ENCODE results near the gene MBTPS1. TPM values are rescaled to one million over a fixed set of nuclear protein-coding genes. Genes with fewer than 3 reads are reported as not detected.

Gene MBTPS1
- total RNA-seq, 1 donor from 2014 or later = 63.4 TPM

DNA sequence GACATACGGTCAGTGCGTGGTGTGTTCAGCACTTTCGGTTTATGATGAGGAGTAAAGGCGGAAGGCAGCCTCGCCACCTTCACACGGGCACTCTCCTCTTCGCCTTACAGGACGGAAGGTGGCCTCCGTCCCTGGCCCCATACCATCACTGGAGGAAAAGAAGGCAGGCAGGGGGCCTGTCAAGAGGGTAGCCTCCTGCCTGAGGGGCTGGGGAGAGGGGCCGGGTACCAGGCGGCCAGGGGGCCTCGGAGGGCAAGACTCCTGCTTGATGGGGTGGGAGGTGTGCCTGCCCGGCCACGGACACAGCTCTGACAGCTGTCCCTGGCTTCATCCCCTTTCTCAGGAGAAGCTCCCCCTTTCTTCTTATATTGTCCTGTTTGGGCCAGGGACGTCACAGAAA, 58.5 kb downstream of the MBTPS1 start:
- TF ChIP-seq, protein P1, sequence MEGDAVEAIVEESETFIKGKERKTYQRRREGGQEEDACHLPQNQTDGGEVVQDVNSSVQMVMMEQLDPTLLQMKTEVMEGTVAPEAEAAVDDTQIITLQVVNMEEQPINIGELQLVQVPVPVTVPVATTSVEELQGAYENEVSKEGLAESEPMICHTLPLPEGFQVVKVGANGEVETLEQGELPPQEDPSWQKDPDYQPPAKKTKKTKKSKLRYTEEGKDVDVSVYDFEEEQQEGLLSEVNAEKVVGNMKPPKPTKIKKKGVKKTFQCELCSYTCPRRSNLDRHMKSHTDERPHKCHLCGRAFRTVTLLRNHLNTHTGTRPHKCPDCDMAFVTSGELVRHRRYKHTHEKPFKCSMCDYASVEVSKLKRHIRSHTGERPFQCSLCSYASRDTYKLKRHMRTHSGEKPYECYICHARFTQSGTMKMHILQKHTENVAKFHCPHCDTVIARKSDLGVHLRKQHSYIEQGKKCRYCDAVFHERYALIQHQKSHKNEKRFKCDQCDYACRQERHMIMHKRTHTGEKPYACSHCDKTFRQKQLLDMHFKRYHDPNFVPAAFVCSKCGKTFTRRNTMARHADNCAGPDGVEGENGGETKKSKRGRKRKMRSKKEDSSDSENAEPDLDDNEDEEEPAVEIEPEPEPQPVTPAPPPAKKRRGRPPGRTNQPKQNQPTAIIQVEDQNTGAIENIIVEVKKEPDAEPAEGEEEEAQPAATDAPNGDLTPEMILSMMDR (IDR thresholded peaks at IDR 0.05; ENCODE audit: insufficient read depth, low read length, severe bottlenecking) = no peak
- H3K36me3 ChIP-seq (ENCODE audit: control insufficient read depth, insufficient read depth, low read length) = peaks cover 51% of the 10 kb centered on the region
- H3K27me3 ChIP-seq (ENCODE audit: control insufficient read depth, insufficient read depth, low read length) = no peaks in the 10 kb centered on the region
- H3K4me3 ChIP-seq (ENCODE audit: low read depth, low read length) = no peak overlapping the region
- no peak for DNase-seq (ENCODE audit: low read depth)
- FAIRE-seq = no peak

DNA sequence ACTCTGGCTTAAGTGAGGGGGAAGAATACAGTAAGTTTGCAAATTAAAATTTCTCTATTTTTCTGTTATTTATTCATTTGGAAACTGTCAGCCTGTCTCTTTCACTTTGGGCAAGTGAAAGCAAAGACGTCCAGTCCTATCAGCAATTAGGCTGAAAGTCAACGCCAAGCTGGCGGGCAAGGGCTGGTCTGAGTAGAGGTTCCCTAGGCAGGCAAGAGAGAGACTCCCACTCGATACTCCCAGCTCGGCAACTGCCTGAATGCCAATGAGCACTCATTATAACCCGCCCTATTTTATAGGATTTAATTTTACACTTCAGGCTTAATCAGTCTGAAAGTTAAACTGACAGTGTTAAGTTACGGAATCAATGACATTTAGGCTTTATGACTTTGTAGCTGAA, 59.8 kb downstream of the MBTPS1 start:
- no peak for FAIRE-seq
- no peak for DNase-seq (ENCODE audit: low read depth)
- Histone ChIP-seq H3K4me3 (ENCODE audit: low read depth, low read length) (no peak overlapping the region), H3K36me3 (ENCODE audit: control insufficient read depth, insufficient read depth, low read length) (peaks cover 48% of the 10 kb centered on the region), H3K27me3 (ENCODE audit: control insufficient read depth, insufficient read depth, low read length) (no peaks in the 10 kb centered on the region)
- TF ChIP-seq, protein P1 (IDR thresholded peaks at IDR 0.05; ENCODE audit: insufficient read depth, low read length, severe bottlenecking) = no peak

DNA sequence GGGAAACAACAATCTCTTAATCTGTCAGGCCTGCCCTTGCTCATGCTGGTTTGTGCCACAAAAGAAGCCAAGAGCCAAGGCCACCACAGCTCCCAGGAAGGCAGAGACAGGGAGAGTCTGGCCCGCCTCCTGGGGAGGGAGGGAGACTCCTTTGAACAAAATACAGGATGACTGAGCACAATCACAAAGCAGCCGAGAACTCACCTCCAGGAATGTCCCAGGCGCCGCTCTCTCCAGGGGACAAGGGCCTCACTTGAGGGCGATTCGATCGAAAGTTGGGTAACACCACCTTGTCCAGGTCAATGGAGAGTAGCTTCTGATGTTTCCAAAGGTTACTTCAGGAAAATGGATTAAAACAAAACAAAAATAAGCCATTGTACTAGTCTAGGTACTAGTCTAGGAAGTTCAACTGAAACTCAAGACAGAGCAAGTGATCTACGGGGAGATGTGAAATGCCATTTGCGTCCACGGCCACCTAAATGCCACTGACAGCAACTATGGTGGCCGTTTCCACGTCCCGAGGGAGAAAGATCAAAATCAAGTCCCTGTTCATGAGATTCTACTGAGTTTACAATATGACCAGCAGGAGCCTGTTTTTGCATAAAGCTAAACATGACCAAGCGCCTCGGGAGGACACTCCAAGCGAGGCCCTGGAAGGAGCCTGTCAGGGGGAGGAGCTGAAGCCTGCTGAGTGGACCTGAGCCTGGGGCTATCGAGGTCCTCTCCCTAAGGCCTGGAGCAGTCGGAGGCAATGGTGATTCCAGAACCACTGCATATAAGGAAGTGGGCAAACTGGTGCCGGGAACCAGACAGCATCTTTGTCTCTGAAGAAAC, 60.7 kb downstream of the MBTPS1 start:
- peaks cover 41% of the 10 kb centered on the region for H3K36me3 ChIP-seq (ENCODE audit: control insufficient read depth, insufficient read depth, low read length)
- FAIRE-seq = no peak
- no peak for DNase-seq (ENCODE audit: low read depth)

DNA sequence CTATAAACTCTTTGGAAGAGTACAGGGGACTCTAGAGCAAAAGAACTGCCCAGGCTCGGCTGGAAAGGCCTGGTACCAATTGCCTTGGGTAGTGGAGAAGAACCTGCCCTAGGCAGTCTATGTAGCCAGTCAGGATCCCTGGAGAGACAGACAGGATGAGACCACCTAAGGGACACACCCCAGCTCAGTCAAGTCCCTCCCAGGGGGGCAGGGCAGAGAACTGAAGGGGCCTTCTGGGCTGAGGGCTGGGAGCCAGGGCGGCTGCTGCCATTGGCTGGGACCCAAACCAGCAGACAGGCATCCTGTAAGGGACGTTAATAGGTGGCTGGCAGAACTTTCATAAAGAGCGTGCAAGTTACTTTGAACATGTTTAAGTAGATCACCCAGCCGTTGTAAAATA, 61.4 kb downstream of the MBTPS1 start:
- DNase-seq (ENCODE audit: low read depth) (no peak), FAIRE-seq (no peak)
- Histone ChIP-seq H3K36me3 (ENCODE audit: control insufficient read depth, insufficient read depth, low read length) (peaks cover 38% of the 10 kb centered on the region), H3K4me3 (ENCODE audit: low read depth, low read length) (no peak overlapping the region), H3K27me3 (ENCODE audit: control insufficient read depth, insufficient read depth, low read length) (no peaks in the 10 kb centered on the region)
- TF ChIP-seq, protein P1 (IDR thresholded peaks at IDR 0.05; ENCODE audit: insufficient read depth, low read length, severe bottlenecking) = no peak

More for the DNA sequence above, 60.7 kb downstream of the MBTPS1 start:
- Histone ChIP-seq H3K4me3 (ENCODE audit: low read depth, low read length) (no peak overlapping the region), H3K27me3 (ENCODE audit: control insufficient read depth, insufficient read depth, low read length) (no peaks in the 10 kb centered on the region)
- TF ChIP-seq, protein P1 (IDR thresholded peaks at IDR 0.05; ENCODE audit: insufficient read depth, low read length, severe bottlenecking) = no peak

DNA sequence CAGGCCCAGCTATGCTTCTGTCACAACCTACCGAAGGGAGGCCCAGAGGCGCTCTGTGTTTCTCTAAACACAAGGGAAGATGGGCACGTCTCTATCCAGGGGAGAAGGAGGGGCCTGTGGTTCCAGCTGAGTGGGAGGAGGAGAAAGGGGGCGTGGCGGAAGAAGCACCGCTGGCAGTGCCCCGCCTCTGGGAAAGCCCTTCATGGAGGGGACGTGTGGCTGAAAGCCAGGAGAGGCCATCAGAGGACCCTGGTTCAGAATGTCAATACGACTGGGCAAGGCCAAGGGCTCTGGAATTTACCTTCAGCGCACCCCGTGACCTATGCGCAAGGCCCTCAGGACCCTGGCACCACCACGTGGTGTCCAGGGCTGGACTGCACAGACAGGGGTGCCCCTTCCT, 61.8 kb downstream of the MBTPS1 start:
- peaks cover 34% of the 10 kb centered on the region for H3K36me3 ChIP-seq (ENCODE audit: control insufficient read depth, insufficient read depth, low read length)
- no peak for DNase-seq (ENCODE audit: low read depth)
- TF ChIP-seq, protein P1 (IDR thresholded peaks at IDR 0.05; ENCODE audit: insufficient read depth, low read length, severe bottlenecking) = no peak
- no peak overlapping the region for H3K4me3 ChIP-seq (ENCODE audit: low read depth, low read length)
- no peaks in the 10 kb centered on the region for H3K27me3 ChIP-seq (ENCODE audit: control insufficient read depth, insufficient read depth, low read length)
- FAIRE-seq = no peak

Data from bronchial epithelial cell (primary cell).